GM19455 (cell line): ENCODE measurements around the gene TMEM59L.

Experiments
- ATAC-seq: cut with Tn5 transposase; IDR thresholded peaks from one replicate; pipeline ENCODE4 v1.9.1; 2021; ENCODE audit not compliant: unreplicated experiment

Gene TMEM59L

GRCh38 chr19:18656337-18657086 lies 43.8 kb downstream of the TMEM59L start:
- ATAC-seq, result no peak

GRCh38 chr19:18657590-18658365 lies 45.1 kb downstream of the TMEM59L start:
- no peak for ATAC-seq

GRCh38 chr19:18658366-18658855 lies 45.7 kb downstream of the TMEM59L start:
- ATAC-seq, result no peak

GRCh38 chr19:18659281-18660050 lies 46.8 kb downstream of the TMEM59L start:
- ATAC-seq, result no peak

- ATAC-seq, result no peak
Measured at GRCh38 chr19:18660051-18660910, 47.6 kb downstream of the TMEM59L start.

GRCh38 chr19:18660939-18661670 lies 48.4 kb downstream of the TMEM59L start:
- no peak for ATAC-seq

- ATAC-seq, result no peak
Measured at GRCh38 chr19:18662972-18663732, 50.5 kb downstream of the TMEM59L start.

- ATAC-seq, result no peak
Measured at GRCh38 chr19:18663940-18664530, 51.4 kb downstream of the TMEM59L start.

GRCh38 chr19:18665771-18666202 lies 53.1 kb downstream of the TMEM59L start:
- no peak for ATAC-seq

GRCh38 chr19:18666317-18666716 lies 53.6 kb downstream of the TMEM59L start:
- no peak for ATAC-seq

- no peak for ATAC-seq
Measured at GRCh38 chr19:18666784-18667183, 54.1 kb downstream of the TMEM59L start.

- no peak for ATAC-seq
Measured at GRCh38 chr19:18667531-18668251, 55.0 kb downstream of the TMEM59L start.

GRCh38 chr19:18668252-18668631 lies 55.6 kb downstream of the TMEM59L start:
- ATAC-seq, result no peak

- ATAC-seq, result no peak
Measured at GRCh38 chr19:18668744-18669523, 56.3 kb downstream of the TMEM59L start.

- ATAC-seq, result no peak
Measured at GRCh38 chr19:18669524-18669817, 56.8 kb downstream of the TMEM59L start.

- no peak for ATAC-seq
Measured at GRCh38 chr19:18669883-18670282, 57.2 kb downstream of the TMEM59L start.

GRCh38 chr19:18670312-18670711 lies 57.6 kb downstream of the TMEM59L start:
- no peak for ATAC-seq
